Measurements from ENCODE around the gene STON2. TPM values are rescaled to one million over a fixed set of nuclear protein-coding genes. Genes with fewer than 3 reads are reported as not detected.

The STON2 gene
- total and polyA plus RNA-seq, 2 donors from 2014 or later: 14.8 to 86.6 TPM

DNA sequence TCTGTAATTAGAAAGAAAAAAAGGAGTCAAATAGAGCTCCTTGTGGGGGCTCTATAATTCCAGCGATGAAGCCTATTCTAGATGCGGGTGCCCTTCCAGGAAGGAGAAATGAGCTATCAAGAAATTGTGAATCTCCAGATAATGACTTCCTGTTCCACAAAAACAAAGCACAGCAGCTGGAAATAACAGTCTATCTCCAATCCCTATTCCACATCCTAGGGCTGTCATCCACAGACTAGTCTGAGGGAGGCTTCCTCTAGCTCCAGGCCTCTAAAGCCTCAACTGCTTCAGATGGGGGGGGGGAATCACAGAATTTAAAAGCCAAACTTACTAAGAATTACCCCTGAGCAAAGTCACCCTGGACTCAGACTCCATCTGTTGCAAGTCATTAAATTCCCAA, 102.0 kb downstream of the STON2 start:
- no peak for FAIRE-seq
- Histone ChIP-seq H3K36me3 (ENCODE audit: control insufficient read depth in 2 of 3, insufficient read depth in 3 of 3, low read length in 3 of 3) (no peaks in the 10 kb centered on the region), H3K27me3 (ENCODE audit: control insufficient read depth, insufficient read depth, low read length) (no peaks in the 10 kb centered on the region), H3K9me3 (ENCODE audit: control insufficient read depth in 2 of 3, insufficient read depth in 1 of 3, low read length in 3 of 3) (no peaks in the 10 kb centered on the region), H3K4me3 (ENCODE audit: low read length in 3 of 3) (no peak overlapping the region), H3K9ac (ENCODE audit: low read length in 3 of 3) (no peak overlapping the region), H3K4me1 (ENCODE audit: control insufficient read depth in 2 of 3, insufficient read depth in 2 of 3, low read depth in 1 of 3, low read length in 3 of 3) (peaks cover 0 to 9% (median 8%) of the 10 kb centered on the region in 3 donors), H3K27ac (ENCODE audit: low read depth in 2 of 2, low read length in 2 of 2) (no peak overlapping the region)
- DNase-seq: no peak
- intact Hi-C loops (cut with DNase I): no loop called here
- TF ChIP-seq, protein P1, sequence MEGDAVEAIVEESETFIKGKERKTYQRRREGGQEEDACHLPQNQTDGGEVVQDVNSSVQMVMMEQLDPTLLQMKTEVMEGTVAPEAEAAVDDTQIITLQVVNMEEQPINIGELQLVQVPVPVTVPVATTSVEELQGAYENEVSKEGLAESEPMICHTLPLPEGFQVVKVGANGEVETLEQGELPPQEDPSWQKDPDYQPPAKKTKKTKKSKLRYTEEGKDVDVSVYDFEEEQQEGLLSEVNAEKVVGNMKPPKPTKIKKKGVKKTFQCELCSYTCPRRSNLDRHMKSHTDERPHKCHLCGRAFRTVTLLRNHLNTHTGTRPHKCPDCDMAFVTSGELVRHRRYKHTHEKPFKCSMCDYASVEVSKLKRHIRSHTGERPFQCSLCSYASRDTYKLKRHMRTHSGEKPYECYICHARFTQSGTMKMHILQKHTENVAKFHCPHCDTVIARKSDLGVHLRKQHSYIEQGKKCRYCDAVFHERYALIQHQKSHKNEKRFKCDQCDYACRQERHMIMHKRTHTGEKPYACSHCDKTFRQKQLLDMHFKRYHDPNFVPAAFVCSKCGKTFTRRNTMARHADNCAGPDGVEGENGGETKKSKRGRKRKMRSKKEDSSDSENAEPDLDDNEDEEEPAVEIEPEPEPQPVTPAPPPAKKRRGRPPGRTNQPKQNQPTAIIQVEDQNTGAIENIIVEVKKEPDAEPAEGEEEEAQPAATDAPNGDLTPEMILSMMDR (IDR thresholded peaks at IDR 0.05; ENCODE audit: borderline replicate concordance, extremely low read depth, insufficient read depth): no peak

DNA sequence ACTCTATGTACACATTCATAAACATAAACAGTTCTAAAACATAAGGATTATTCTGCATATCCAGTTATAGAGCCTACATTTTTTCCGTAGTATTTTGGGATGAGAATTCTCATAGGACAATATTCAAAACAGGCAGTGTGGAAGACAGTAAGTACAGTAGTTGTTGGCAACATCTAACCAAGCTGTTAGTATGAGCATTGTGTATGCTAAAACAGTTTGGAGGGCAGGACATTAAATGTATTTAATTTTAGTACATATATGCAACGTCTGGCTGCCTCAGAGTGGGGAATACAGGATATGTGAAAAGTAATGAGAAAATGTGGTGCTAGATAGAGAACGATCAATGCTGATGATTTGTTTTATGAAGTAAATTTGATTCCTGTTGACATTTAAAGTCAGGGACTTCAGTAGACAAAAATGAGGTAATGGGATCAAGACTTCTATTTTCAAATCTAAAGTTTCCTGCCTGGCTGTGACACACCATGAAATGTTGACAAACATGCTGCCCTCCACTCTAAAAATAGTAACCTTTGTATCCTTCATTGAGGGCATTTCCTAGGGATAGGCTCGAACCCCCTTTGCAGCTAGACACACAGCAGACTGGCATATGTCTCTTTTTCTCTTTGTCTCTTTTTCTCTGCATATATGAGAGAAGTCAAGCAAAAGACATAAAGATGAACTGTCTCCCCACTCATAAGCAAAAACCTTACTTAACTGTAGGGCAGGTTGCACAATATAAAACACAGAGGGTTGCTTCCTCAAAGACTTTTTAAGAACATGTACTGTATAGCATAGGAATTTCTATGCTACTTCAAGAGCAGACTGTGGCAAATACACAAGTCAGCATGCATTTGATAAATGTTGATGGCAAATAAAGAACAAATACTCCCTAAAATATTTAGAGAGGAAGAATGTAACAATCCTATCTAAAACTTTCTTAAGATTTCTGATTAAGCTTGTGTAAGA, 103.9 kb downstream of the STON2 start:
- TF ChIP-seq, protein P1 (IDR thresholded peaks at IDR 0.05; ENCODE audit: borderline replicate concordance, extremely low read depth, insufficient read depth): no peak
- Histone ChIP-seq H3K9ac (ENCODE audit: low read length in 3 of 3) (no peak overlapping the region), H3K36me3 (ENCODE audit: control insufficient read depth in 2 of 3, insufficient read depth in 3 of 3, low read length in 3 of 3) (no peaks in the 10 kb centered on the region), H3K4me3 (ENCODE audit: low read length in 3 of 3) (no peak overlapping the region), H3K27me3 (ENCODE audit: control insufficient read depth, insufficient read depth, low read length) (no peaks in the 10 kb centered on the region), H3K9me3 (ENCODE audit: control insufficient read depth in 2 of 3, insufficient read depth in 1 of 3, low read length in 3 of 3) (no peaks in the 10 kb centered on the region), H3K4me1 (ENCODE audit: control insufficient read depth in 2 of 3, insufficient read depth in 2 of 3, low read depth in 1 of 3, low read length in 3 of 3) (peaks cover 0 to 9% (median 2%) of the 10 kb centered on the region in 3 donors), H3K27ac (ENCODE audit: low read depth in 2 of 2, low read length in 2 of 2) (no peak overlapping the region)
- intact Hi-C loops (cut with DNase I): no loop called here
- DNase-seq (no peak), FAIRE-seq (no peak)

DNA sequence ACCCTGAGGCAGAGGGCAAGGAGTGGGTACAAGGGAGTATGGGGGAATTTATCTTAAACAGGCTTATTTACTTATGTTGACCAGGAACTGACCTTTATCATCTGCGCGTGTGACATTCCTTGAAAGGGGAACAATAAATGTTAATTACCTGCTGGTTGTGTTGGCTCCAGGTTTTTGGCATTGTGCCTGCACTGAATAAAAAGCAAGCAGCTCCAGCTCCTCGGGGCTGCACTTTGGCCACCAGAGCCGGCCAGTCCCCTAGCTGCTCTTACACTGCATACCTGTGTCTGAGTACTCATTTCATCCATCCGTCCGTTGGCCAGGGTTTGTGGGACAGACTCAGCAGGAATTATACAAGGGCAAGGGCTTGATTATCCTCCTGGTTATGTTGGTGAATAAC, 110.6 kb downstream of the STON2 start:
- Histone ChIP-seq H3K27me3 (ENCODE audit: control insufficient read depth, insufficient read depth, low read length) (no peaks in the 10 kb centered on the region), H3K27ac (ENCODE audit: low read depth in 2 of 2, low read length in 2 of 2) (no peak overlapping the region), H3K4me3 (ENCODE audit: low read length in 3 of 3) (no peak overlapping the region), H3K4me1 (ENCODE audit: control insufficient read depth in 2 of 3, insufficient read depth in 2 of 3, low read depth in 1 of 3, low read length in 3 of 3) (no peaks in the 10 kb centered on the region), H3K9ac (ENCODE audit: low read length in 3 of 3) (no peak overlapping the region), H3K9me3 (ENCODE audit: control insufficient read depth in 2 of 3, insufficient read depth in 1 of 3, low read length in 3 of 3) (peaks cover 0 to 6% (median 2%) of the 10 kb centered on the region in 3 donors), H3K36me3 (ENCODE audit: control insufficient read depth in 2 of 3, insufficient read depth in 3 of 3, low read length in 3 of 3) (no peaks in the 10 kb centered on the region)
- DNase-seq (no peak), FAIRE-seq (no peak)
- TF ChIP-seq, protein P1 (IDR thresholded peaks at IDR 0.05; ENCODE audit: borderline replicate concordance, extremely low read depth, insufficient read depth): no peak
- intact Hi-C loops (cut with DNase I): no loop called here

Data from kidney (tissue), 14 donors.